Gastroesophageal sphincter (tissue), 4 donors: Measurements from ENCODE around the gene FGF23. TPM values are rescaled to one million over a fixed set of nuclear protein-coding genes. Genes with fewer than 3 reads are reported as not detected.

ENCODE experiments used
- ATAC-seq: fragments of 150-250 bp; one replicate; pipeline ENCODE4 v1.9.1; 2016; ENCODE audit warnings: mild to moderate bottlenecking, moderate library complexity
- H3K27ac ChIP-seq, 4 donors: fragments of 200-600 bp; sonication (generic) in 3 of 4; 1 replicate in 3 of 4; 2 replicates in 1 of 4; pipeline ENCODE4 v1.5.1; 2016 to 2019
- H3K27me3 ChIP-seq: fragments of 200-600 bp; sonication (generic); one replicate; pipeline ENCODE4 v1.5.1; 2019
- H3K36me3 ChIP-seq, 2 donors: fragments of 200-600 bp; sonication (generic); one replicate each; pipeline ENCODE4 v1.5.1; 2019; ENCODE audit warnings: control low read depth in 1 of 2
- H3K4me1 ChIP-seq, 3 donors: fragments of 200-600 bp; sonication (generic); 1 replicate in 2 of 3; 2 replicates in 1 of 3; pipeline ENCODE4 v1.5.1; 2016 to 2019; ENCODE audit warnings: control low read depth in 2 of 3
- H3K4me3 ChIP-seq, 2 donors: fragments of 200-600 bp; sonication (generic); one replicate each; pipeline ENCODE4 v1.5.1; 2019; ENCODE audit warnings: mild to moderate bottlenecking in 1 of 2, moderate library complexity in 1 of 2
- H3K9me3 ChIP-seq, 3 donors: fragments of 200-600 bp; sonication (generic); one replicate each; pipeline ENCODE4 v1.5.1; 2017 to 2019; ENCODE audit warnings: control low read depth in 2 of 3
- CTCF ChIP-seq, 4 experiments: fragments of 200-600 bp in 2 of 4; fragments of 450-650 bp in 2 of 4; sonication (generic) in 1 of 4; IDR thresholded peaks; one replicate each; pipeline ENCODE4 v1.5.1; 2017 to 2019; ENCODE audit warnings: antibody characterized with exemption in 4 of 4, mild to moderate bottlenecking in 2 of 4, moderate library complexity in 2 of 4
- EP300 ChIP-seq: sonication (generic); formaldehyde crosslinking; IDR thresholded peaks from one replicate; pipeline ENCODE4 v1.6.1; 2017; ENCODE audit warnings: antibody characterized with exemption, mild to moderate bottlenecking
- POLR2A ChIP-seq, 2 donors: fragments of 450-650 bp; IDR thresholded peaks; one replicate each; pipeline ENCODE4 v1.6.1; 2017; ENCODE audit warnings: antibody characterized with exemption in 2 of 2, mild to moderate bottlenecking in 2 of 2, moderate library complexity in 1 of 2
- POLR2AphosphoS5 ChIP-seq: sonication (generic); formaldehyde crosslinking; IDR thresholded peaks from one replicate; pipeline ENCODE4 v1.6.1; 2017; ENCODE audit warnings: antibody characterized with exemption
- WGBS, 2 donors: methylation state at CpG; one replicate each; pipeline ENCODE4 v1.1.5; 2018; ENCODE audit warnings: low coverage in 1 of 2; 5-methylcytosine and 5-hydroxymethylcytosine counted together
- total RNA-seq, 4 donors: library from RNA; depleted of rRNA; stranded (reverse); fragments of >200 nt; gene quantifications; one replicate each; pipeline ENCODE4 v1.1.0, GENCODE V29; 2016

The FGF23 gene
- total RNA-seq, 4 donors from 2014 or later = not detected

GRCh38 chr12:4366090-4366489, 13.4 kb downstream of the FGF23 start:
- H3K4me1 ChIP-seq = no peaks in the 10 kb centered on the region
- WGBS, 2 donors = 80 to 83% methylated on average over 2 of the region's 2 CpGs
- no peak overlapping the region for H3K27ac ChIP-seq
- H3K9me3 ChIP-seq = no peaks in the 10 kb centered on the region
- no peak overlapping the region for H3K4me3 ChIP-seq
- TF ChIP-seq POLR2AphosphoS5 = no peak
- TF ChIP-seq CTCF (IDR thresholded peaks at IDR 0.05) = no peak
- no peak for TF ChIP-seq POLR2A (IDR thresholded peaks at IDR 0.05)
- no peak for TF ChIP-seq EP300
- ATAC-seq = no peak
- no peaks in the 10 kb centered on the region for H3K27me3 ChIP-seq
- H3K36me3 ChIP-seq = no peaks in the 10 kb centered on the region

- Histone ChIP-seq H3K27ac (no peak overlapping the region), H3K27me3 (no peaks in the 10 kb centered on the region), H3K4me1 (no peaks in the 10 kb centered on the region), H3K4me3 (no peak overlapping the region), H3K36me3 (peaks cover 0 to 25% of the 10 kb centered on the region in 2 donors), H3K9me3 (no peaks in the 10 kb centered on the region)
- TF ChIP-seq POLR2A (IDR thresholded peaks at IDR 0.05) = no peak
- TF ChIP-seq POLR2AphosphoS5 = no peak
- peak in 3 of 4 experiments; percentile 21 to 49 (median 29) for TF ChIP-seq CTCF (IDR thresholded peaks at IDR 0.05)
- TF ChIP-seq EP300 = no peak
- ATAC-seq = no peak
These were observed 23.5 kb downstream of the FGF23 start for GRCh38 chr12:4356041-4356327.

- Histone ChIP-seq H3K4me3 (no peak overlapping the region), H3K9me3 (no peaks in the 10 kb centered on the region), H3K36me3 (peaks cover 0 to 31% of the 10 kb centered on the region in 2 donors), H3K4me1 (no peaks in the 10 kb centered on the region), H3K27me3 (no peaks in the 10 kb centered on the region), H3K27ac (no peak overlapping the region)
- 68 to 77% methylated on average over 3 of the region's 3 CpGs for whole genome bisulfite sequencing, 2 donors
- no peak for ATAC-seq
- TF ChIP-seq POLR2A (IDR thresholded peaks at IDR 0.05) (no peak), POLR2AphosphoS5 (no peak), EP300 (no peak), CTCF (IDR thresholded peaks at IDR 0.05) (no peak)
These were observed 24.1 kb downstream of the FGF23 start for GRCh38 chr12:4355156-4356040.

- TF ChIP-seq POLR2AphosphoS5 (no peak), EP300 (no peak), POLR2A (IDR thresholded peaks at IDR 0.05) (no peak), CTCF (IDR thresholded peaks at IDR 0.05) (peak; percentile 29 to 57 (median 45))
- H3K4me3 ChIP-seq = no peak overlapping the region
- H3K9me3 ChIP-seq = no peaks in the 10 kb centered on the region
- no peak for ATAC-seq
- WGBS, 2 donors = 50% methylated on average over 1 of the region's 4 CpGs
- H3K27me3 ChIP-seq = no peaks in the 10 kb centered on the region
- no peak overlapping the region for H3K27ac ChIP-seq
- H3K4me1 ChIP-seq = no peaks in the 10 kb centered on the region
- H3K36me3 ChIP-seq = peaks cover 0 to 45% of the 10 kb centered on the region in 2 donors
These were observed 25.7 kb downstream of the FGF23 start for GRCh38 chr12:4353785-4354208.

GRCh38 chr12:4346931-4347330, 32.6 kb downstream of the FGF23 start:
- TF ChIP-seq EP300 = no peak
- TF ChIP-seq POLR2AphosphoS5 = no peak
- no peak for TF ChIP-seq POLR2A (IDR thresholded peaks at IDR 0.05)
- H3K4me3 ChIP-seq = no peak overlapping the region
- H3K9me3 ChIP-seq = no peaks in the 10 kb centered on the region
- no peaks in the 10 kb centered on the region for H3K4me1 ChIP-seq
- H3K27me3 ChIP-seq = no peaks in the 10 kb centered on the region
- no peak for ATAC-seq
- no peak overlapping the region for H3K27ac ChIP-seq
- H3K36me3 ChIP-seq = peaks cover 0 to 28% of the 10 kb centered on the region in 2 donors
